HEK293 (cell line): Measurements from ENCODE around the gene ACP3.

Source experiments
- CTCF ChIA-PET: fragments of 350-600 bp; formaldehyde crosslinking; extraction: SDS; loops from one replicate; lab custom pipeline; 2021; ENCODE audit warnings: antibody characterized with exemption; lab: Yijun Ruan, JAX
- POLR2A ChIA-PET: fragments of 300-600 bp; formaldehyde crosslinking; extraction: SDS; loops from one replicate; lab custom pipeline; 2020; ENCODE audit warnings: antibody characterized with exemption, inconsistent platforms; lab: Yijun Ruan, JAX
- H3K27ac ChIP-seq: fragments of 200-500 bp; sonication (Bioruptor generic); 2 replicates; pipeline ENCODE4 v1.5.1; 2014; ENCODE audit warnings: low read depth, low read length, control low read depth, inconsistent platforms; ENCODE audit errors: extremely low read depth
- H3K36me3 ChIP-seq, 2 experiments: fragments of 200-500 bp in 1 of 2; sonication (Bioruptor generic) in 1 of 2; 1 replicate in 1 of 2; 2 replicates in 1 of 2; pipeline ENCODE4 v1.5.1; 2014 to 2017; ENCODE audit warnings: inconsistent platforms in 2 of 2, low read length in 2 of 2; ENCODE audit not compliant: control insufficient read depth in 2 of 2, insufficient read depth in 1 of 2
- H3K4me1 ChIP-seq: fragments of 200-500 bp; sonication (Bioruptor generic); 2 replicates; pipeline ENCODE4 v1.5.1; 2014; ENCODE audit warnings: mild to moderate bottlenecking, low read length, inconsistent platforms; ENCODE audit not compliant: control insufficient read depth, insufficient read depth
- H3K4me3 ChIP-seq: 2 replicates; pipeline ENCODE4 v1.5.1; 2011; ENCODE audit warnings: low read depth, mild to moderate bottlenecking, control low read depth, low read length, moderate library complexity
- H3K9me3 ChIP-seq: fragments of 200-500 bp; sonication (Bioruptor generic); 2 replicates; pipeline ENCODE4 v1.5.1; 2014; ENCODE audit warnings: low read depth, low read length, inconsistent platforms; ENCODE audit not compliant: control insufficient read depth, insufficient read depth
- HOXC10 ChIP-seq: sonication (generic); formaldehyde crosslinking; IDR thresholded peaks from 2 replicates; pipeline ENCODE4 v1.8.1; 2023; ENCODE audit warnings: mild to moderate bottlenecking, missing genetic modification reagents
- KLF8 ChIP-seq: fragments of 450-650 bp; formaldehyde crosslinking; IDR thresholded peaks from 2 replicates; pipeline ENCODE4 v1.5.1; 2016; ENCODE audit warnings: missing biosample characterization, missing genetic modification characterization
- MYNN ChIP-seq: fragments of 450-650 bp; formaldehyde crosslinking; IDR thresholded peaks from 2 replicates; pipeline ENCODE4 v1.5.1; 2016; ENCODE audit warnings: missing biosample characterization, missing genetic modification characterization, borderline replicate concordance
- SALL2 ChIP-seq: fragments of 450-650 bp; formaldehyde crosslinking; IDR thresholded peaks from 2 replicates; pipeline ENCODE4 v1.5.0; 2017; ENCODE audit warnings: missing biosample characterization, mild to moderate bottlenecking, missing genetic modification characterization, borderline replicate concordance
- SP7 ChIP-seq: fragments of 450-650 bp; formaldehyde crosslinking; IDR thresholded peaks from 2 replicates; pipeline ENCODE4 v1.5.1; 2016; ENCODE audit warnings: missing biosample characterization, missing genetic modification characterization
- TCF7L2 ChIP-seq: IDR thresholded peaks from 2 replicates; pipeline ENCODE4 v1.6.1; 2011; ENCODE audit warnings: low read depth, mild to moderate bottlenecking, inconsistent platforms, low read length, moderate library complexity, borderline replicate concordance
- ZBTB1 ChIP-seq: fragments of 450-650 bp; formaldehyde crosslinking; IDR thresholded peaks from 2 replicates; pipeline ENCODE4 v1.5.1; 2016; ENCODE audit warnings: missing biosample characterization, missing genetic modification characterization
- ZBTB49 ChIP-seq: fragments of 450-650 bp; formaldehyde crosslinking; IDR thresholded peaks from 2 replicates; pipeline ENCODE4 v1.5.1; 2016; ENCODE audit warnings: missing biosample characterization, missing genetic modification characterization, low read depth
- ZBTB6 ChIP-seq: fragments of 450-650 bp; formaldehyde crosslinking; IDR thresholded peaks from 2 replicates; pipeline ENCODE4 v1.5.1; 2017; ENCODE audit warnings: missing biosample characterization, missing genetic modification characterization
- ZFP69B ChIP-seq: fragments of 450-650 bp; formaldehyde crosslinking; IDR thresholded peaks from 2 replicates; pipeline ENCODE4 v1.5.1; 2016; ENCODE audit warnings: missing biosample characterization, missing genetic modification characterization
- ZNF114 ChIP-seq: fragments of 450-650 bp; formaldehyde crosslinking; IDR thresholded peaks from 2 replicates; pipeline ENCODE4 v1.5.0; 2017; ENCODE audit warnings: missing biosample characterization, missing genetic modification characterization
- ZNF121 ChIP-seq: fragments of 450-650 bp; formaldehyde crosslinking; IDR thresholded peaks from 2 replicates; pipeline ENCODE4 v1.5.1; 2016; ENCODE audit warnings: missing biosample characterization, missing genetic modification characterization
- ZNF157 ChIP-seq: fragments of 450-650 bp; formaldehyde crosslinking; IDR thresholded peaks from 2 replicates; pipeline ENCODE4 v1.5.1; 2016; ENCODE audit warnings: missing biosample characterization, missing genetic modification characterization
- ZNF16 ChIP-seq: fragments of 450-650 bp; formaldehyde crosslinking; IDR thresholded peaks from 2 replicates; pipeline ENCODE4 v1.5.1; 2016; ENCODE audit warnings: low read depth, missing biosample characterization, missing genetic modification characterization
- ZNF169 ChIP-seq: fragments of 450-650 bp; formaldehyde crosslinking; IDR thresholded peaks from 2 replicates; pipeline ENCODE4 v1.5.1; 2016; ENCODE audit warnings: missing biosample characterization, missing genetic modification characterization
- ZNF202 ChIP-seq: fragments of 450-650 bp; formaldehyde crosslinking; IDR thresholded peaks from 2 replicates; pipeline ENCODE4 v1.5.1; 2016; ENCODE audit warnings: missing biosample characterization, missing genetic modification characterization, borderline replicate concordance
- ZNF292 ChIP-seq: fragments of 450-650 bp; formaldehyde crosslinking; IDR thresholded peaks from 2 replicates; pipeline ENCODE4 v1.5.1; 2016; ENCODE audit warnings: low read depth, missing biosample characterization, missing genetic modification characterization, borderline replicate concordance
- ZNF350 ChIP-seq: fragments of 450-650 bp; formaldehyde crosslinking; IDR thresholded peaks from 2 replicates; pipeline ENCODE4 v1.5.0; 2017; ENCODE audit warnings: missing biosample characterization, mild to moderate bottlenecking, missing genetic modification characterization
- ZNF488 ChIP-seq: fragments of 450-650 bp; formaldehyde crosslinking; IDR thresholded peaks from 2 replicates; pipeline ENCODE4 v1.5.1; 2016; ENCODE audit warnings: missing biosample characterization, missing genetic modification characterization
- ZNF530 ChIP-seq: fragments of 450-650 bp; formaldehyde crosslinking; IDR thresholded peaks from 2 replicates; pipeline ENCODE4 v1.5.1; 2016; ENCODE audit warnings: low read depth, missing biosample characterization, missing genetic modification characterization
- ZNF629 ChIP-seq: fragments of 450-650 bp; formaldehyde crosslinking; IDR thresholded peaks from 2 replicates; pipeline ENCODE4 v1.5.1; 2017; ENCODE audit warnings: missing biosample characterization, missing genetic modification characterization
- ZNF654 ChIP-seq: fragments of 450-650 bp; formaldehyde crosslinking; IDR thresholded peaks from 2 replicates; pipeline ENCODE4 v1.5.1; 2016; ENCODE audit warnings: low read depth, missing biosample characterization, missing genetic modification characterization
- ZSCAN5A ChIP-seq: fragments of 450-650 bp; formaldehyde crosslinking; IDR thresholded peaks from 2 replicates; pipeline ENCODE4 v1.5.1; 2016; ENCODE audit warnings: missing biosample characterization, missing genetic modification characterization

ACP3 gene

GRCh38 chr3:132342183-132342582 lies 25.0 kb downstream of the ACP3 start:
- Histone ChIP-seq H3K27ac (no peak overlapping the region), H3K9me3 (no peaks in the 10 kb centered on the region), H3K4me1 (no peaks in the 10 kb centered on the region), H3K36me3 (no peaks in the 10 kb centered on the region), H3K4me3 (no peak overlapping the region)
- TF ChIP-seq ZBTB1 (tag by site-specific recombination) (no peak), ZNF202 (no peak), ZNF121 (tag by site-specific recombination) (no peak), ZNF654 (tag by site-specific recombination) (peak; percentile 27)
- ChIA-PET CTCF (interaction anchor here (0.6 to 6.5 kb wide), 25 partner anchors 9 to 1301 kb away, joined by 3 to 130 read pairs (median 4); partner anchors contain the start of genes ACP3 and CPNE4), POLR2A (no interaction called here)

- Histone ChIP-seq H3K4me3 (no peak overlapping the region), H3K4me1 (no peaks in the 10 kb centered on the region), H3K27ac (no peak overlapping the region), H3K9me3 (no peaks in the 10 kb centered on the region), H3K36me3 (no peaks in the 10 kb centered on the region)
- CTCF ChIA-PET, result interaction anchor here (0.6 to 6.5 kb wide), 30 partner anchors 9 to 1558 kb away, joined by 3 to 130 read pairs (median 4); partner anchors contain the start of genes ACP3 and CPNE4
- POLR2A ChIA-PET, result no interaction called here
- TF ChIP-seq SALL2 (tag by site-specific recombination) (no peak), HOXC10 (CRISPR knock-in tag) (no peak), ZNF530 (no peak), ZBTB6 (no peak), ZNF114 (tag by site-specific recombination) (no peak), SP7 (tag by site-specific recombination) (no peak), ZNF488 (tag by site-specific recombination) (no peak), ZNF292 (tag by site-specific recombination) (no peak), ZNF350 (tag by site-specific recombination) (no peak)
Measured at GRCh38 chr3:132342610-132343009, 25.4 kb downstream of the ACP3 start.

GRCh38 chr3:132343018-132343612 lies 25.9 kb downstream of the ACP3 start:
- POLR2A ChIA-PET, result no interaction called here
- Histone ChIP-seq H3K9me3 (no peaks in the 10 kb centered on the region), H3K36me3 (no peaks in the 10 kb centered on the region), H3K27ac (no peak overlapping the region), H3K4me3 (no peak overlapping the region), H3K4me1 (no peaks in the 10 kb centered on the region)
- CTCF ChIA-PET, result interaction anchor here (0.6 to 6.5 kb wide), 33 partner anchors 10 to 1558 kb away, joined by 3 to 130 read pairs (median 4); partner anchors contain the start of genes ACP3 and CPNE4
- no peak for TF ChIP-seq KLF8
- TF ChIP-seq ZFP69B (tag by site-specific recombination), result no peak
- TF ChIP-seq ZNF629 (tag by site-specific recombination), result no peak
- no peak for TF ChIP-seq ZNF16 (tag by site-specific recombination)
- no peak for TF ChIP-seq ZNF488 (tag by site-specific recombination)
- TF ChIP-seq ZBTB49 (tag by site-specific recombination), result no peak
- no peak for TF ChIP-seq ZNF157 (tag by site-specific recombination)
- no peak for TF ChIP-seq TCF7L2
- TF ChIP-seq ZSCAN5A (tag by site-specific recombination), result no peak
- TF ChIP-seq MYNN (tag by site-specific recombination), result no peak
- TF ChIP-seq ZNF169 (tag by site-specific recombination), result no peak
